Esophagus muscularis mucosa (tissue), 3 donors: ENCODE data around the gene TMEM53.

Experiments used
- CTCF ChIP-seq, 3 experiments: fragments of 200-600 bp in 2 of 3; fragments of 450-650 bp in 1 of 3; sonication (generic) in 2 of 3; IDR thresholded peaks; one replicate each; pipeline ENCODE4 v1.5.1; 2017 to 2019; ENCODE audit warnings: antibody characterized with exemption in 3 of 3, mild to moderate bottlenecking in 2 of 3, moderate library complexity in 1 of 3
- POLR2A ChIP-seq: fragments of 450-650 bp; IDR thresholded peaks from one replicate; pipeline ENCODE4 v1.6.1; 2017; ENCODE audit warnings: antibody characterized with exemption, moderate library complexity, mild to moderate bottlenecking, low read depth

GRCh38 chr1:44693159-44693558 is 18.9 kb upstream of the TMEM53 start:
- no peak for TF ChIP-seq POLR2A
- no peak for TF ChIP-seq CTCF (IDR thresholded peaks at IDR 0.05)
